Smooth muscle cell (in vitro differentiated cells): ENCODE measurements around the gene LAMTOR1. TPM values are rescaled to one million over a fixed set of nuclear protein-coding genes. Genes with fewer than 3 reads are reported as not detected.

Experiments used
- DNase-seq: peaks from one replicate; lab custom pipeline; 2025; ENCODE audit not compliant: unreplicated experiment; lab: John Stamatoyannopoulos, UW
- H2AFZ ChIP-seq: fragments of 200-600 bp; sonication (generic); 2 replicates; pipeline ENCODE4 v1.6.0; 2016; ENCODE audit warnings: antibody characterized with exemption, low read depth, mild to moderate bottlenecking
- H3F3A ChIP-seq: fragments of 200-600 bp; sonication (generic); 2 replicates; pipeline ENCODE4 v1.6.0; 2017; ENCODE audit warnings: antibody characterized with exemption, low read depth
- H3K27ac ChIP-seq: fragments of 200-600 bp; sonication (generic); 2 replicates; pipeline ENCODE4 v1.5.1; 2016; ENCODE audit warnings: low read depth, mild to moderate bottlenecking
- H3K27me3 ChIP-seq: fragments of 200-600 bp; sonication (generic); 2 replicates; pipeline ENCODE4 v1.6.1; 2016; ENCODE audit warnings: low read depth, mild to moderate bottlenecking
- H3K36me3 ChIP-seq: fragments of 200-600 bp; sonication (generic); 2 replicates; pipeline ENCODE4 v1.5.1; 2016; ENCODE audit warnings: low read depth
- H3K4me1 ChIP-seq: fragments of 200-600 bp; sonication (generic); 2 replicates; pipeline ENCODE4 v1.5.1; 2016; ENCODE audit warnings: low read depth
- H3K4me2 ChIP-seq: fragments of 200-600 bp; sonication (generic); 2 replicates; pipeline ENCODE4 v1.6.0; 2016; ENCODE audit warnings: mild to moderate bottlenecking
- H3K4me3 ChIP-seq: fragments of 200-600 bp; sonication (generic); 2 replicates; pipeline ENCODE4 v1.5.1; 2016; ENCODE audit warnings: mild to moderate bottlenecking
- H3K79me2 ChIP-seq: fragments of 200-600 bp; sonication (generic); 2 replicates; pipeline ENCODE4 v1.6.0; 2016; ENCODE audit warnings: low read depth, mild to moderate bottlenecking
- H3K9ac ChIP-seq: fragments of 200-600 bp; sonication (generic); 2 replicates; pipeline ENCODE4 v1.6.0; 2016; ENCODE audit warnings: low read depth
- H3K9me3 ChIP-seq: fragments of 200-600 bp; sonication (generic); replicated peaks from 2 replicates; pipeline ENCODE4 v1.5.1; 2016; ENCODE audit warnings: low read depth
- H4K20me1 ChIP-seq: fragments of 200-600 bp; sonication (generic); 2 replicates; pipeline ENCODE4 v1.6.0; 2016; ENCODE audit warnings: low read depth
- WGBS: methylation state at CpG from one replicate; pipeline ENCODE4 v1.1.7; 2016; ENCODE audit warnings: low lambda C conversion rate; 5-methylcytosine and 5-hydroxymethylcytosine counted together
- polyA plus RNA-seq: library from polyadenylated mRNA; unstranded; fragments of >200 nt; fragmentation: Nextera tagmentation; extraction: Ambion mirVana; gene quantifications from 2 replicates; pipeline ENCODE4 v1.2.1, GENCODE V29; 2016
- total RNA-seq: library from RNA; depleted of rRNA; stranded (reverse); fragments of >200 nt; gene quantifications from 2 replicates; pipeline ENCODE4 v1.2.3, GENCODE V29; 2014
- TF ChIP-seq, protein P1 (sequence below): fragments of 200-600 bp; sonication (generic); IDR thresholded peaks from 2 replicates; pipeline ENCODE4 v1.5.1; 2017; ENCODE audit warnings: borderline replicate concordance, mild to moderate bottlenecking, antibody characterized with exemption; ENCODE audit not compliant: insufficient read depth, poor library complexity, severe bottlenecking

Gene LAMTOR1
- total and polyA plus RNA-seq, 2 experiments from 2014 or later: 74.1 to 148 TPM

DNA sequence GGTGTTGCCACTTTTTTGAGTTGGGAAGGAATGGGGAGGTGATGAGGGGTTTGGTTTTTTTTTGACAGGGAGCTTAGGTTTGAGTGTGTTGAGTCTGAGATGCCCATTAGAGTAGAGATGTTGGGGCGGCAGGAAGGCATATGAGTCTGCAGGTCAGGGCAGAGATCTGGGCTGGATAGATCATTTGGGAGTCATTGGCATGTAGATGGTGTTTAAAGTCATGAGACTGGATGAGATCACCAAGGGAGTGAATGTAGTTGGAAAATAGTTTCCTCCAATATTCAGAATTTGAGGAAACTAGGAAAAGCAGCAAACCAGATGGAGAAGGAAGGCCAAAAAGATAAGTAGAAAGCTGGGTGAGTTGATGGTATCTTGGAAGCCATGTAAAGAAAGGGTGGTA, 11.5 kb upstream of the LAMTOR1 start:
- no peak overlapping the region for H3K27ac ChIP-seq

DNA sequence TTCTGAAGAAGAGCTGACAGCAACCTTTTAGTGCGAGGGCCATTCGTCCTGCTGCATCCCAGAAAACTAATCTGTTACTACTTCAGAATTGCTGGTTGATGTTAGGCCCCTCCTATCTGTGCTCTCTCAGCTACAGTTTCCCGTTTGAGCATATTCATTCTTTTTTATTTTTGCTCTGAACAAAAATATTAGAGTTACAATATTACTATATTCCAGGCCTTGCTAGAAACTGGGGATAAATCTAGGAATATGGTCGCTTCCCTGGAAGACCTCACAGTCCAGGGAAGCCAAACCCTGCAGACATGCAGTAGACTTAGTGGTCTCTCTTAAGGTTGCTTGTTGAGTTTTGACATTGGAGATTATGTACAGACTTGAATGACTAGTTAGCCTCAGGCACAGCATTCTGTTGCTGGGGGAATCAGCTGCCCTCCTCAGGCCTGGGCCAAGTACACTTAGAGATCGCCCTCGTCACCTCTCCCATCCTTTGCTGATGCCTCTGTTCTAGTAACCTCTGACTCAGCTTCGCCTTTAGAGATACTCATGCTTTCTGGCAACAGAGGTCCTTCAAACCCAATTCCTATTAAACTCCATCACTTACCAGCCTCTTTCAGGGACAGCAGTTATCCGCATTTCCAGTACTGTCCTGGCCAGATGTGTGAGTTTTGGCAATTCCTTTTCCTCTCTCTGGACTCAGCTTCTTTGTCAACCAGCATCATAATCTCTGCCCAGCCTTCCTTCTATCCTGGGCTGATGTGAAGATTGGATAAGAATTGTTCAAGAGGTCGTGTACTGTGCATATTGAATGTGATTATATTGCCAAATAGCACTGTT, 10.1 kb upstream of the LAMTOR1 start:
- no peaks in the 10 kb centered on the region for H3K27me3 ChIP-seq
- no peaks in the 10 kb centered on the region for H3K9me3 ChIP-seq
- TF ChIP-seq, protein P1, sequence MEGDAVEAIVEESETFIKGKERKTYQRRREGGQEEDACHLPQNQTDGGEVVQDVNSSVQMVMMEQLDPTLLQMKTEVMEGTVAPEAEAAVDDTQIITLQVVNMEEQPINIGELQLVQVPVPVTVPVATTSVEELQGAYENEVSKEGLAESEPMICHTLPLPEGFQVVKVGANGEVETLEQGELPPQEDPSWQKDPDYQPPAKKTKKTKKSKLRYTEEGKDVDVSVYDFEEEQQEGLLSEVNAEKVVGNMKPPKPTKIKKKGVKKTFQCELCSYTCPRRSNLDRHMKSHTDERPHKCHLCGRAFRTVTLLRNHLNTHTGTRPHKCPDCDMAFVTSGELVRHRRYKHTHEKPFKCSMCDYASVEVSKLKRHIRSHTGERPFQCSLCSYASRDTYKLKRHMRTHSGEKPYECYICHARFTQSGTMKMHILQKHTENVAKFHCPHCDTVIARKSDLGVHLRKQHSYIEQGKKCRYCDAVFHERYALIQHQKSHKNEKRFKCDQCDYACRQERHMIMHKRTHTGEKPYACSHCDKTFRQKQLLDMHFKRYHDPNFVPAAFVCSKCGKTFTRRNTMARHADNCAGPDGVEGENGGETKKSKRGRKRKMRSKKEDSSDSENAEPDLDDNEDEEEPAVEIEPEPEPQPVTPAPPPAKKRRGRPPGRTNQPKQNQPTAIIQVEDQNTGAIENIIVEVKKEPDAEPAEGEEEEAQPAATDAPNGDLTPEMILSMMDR: no peak
- no peaks in the 10 kb centered on the region for H4K20me1 ChIP-seq
- peaks cover 10% of the 10 kb centered on the region for H3F3A ChIP-seq
- WGBS: 61% methylated on average over 9 of the region's 9 CpGs
- H2AFZ ChIP-seq: peak overlapping the region; percentile 70
- H3K79me2 ChIP-seq: no peaks in the 10 kb centered on the region
- H3K4me3 ChIP-seq: peak overlapping the region; percentile 52
- H3K36me3 ChIP-seq: no peaks in the 10 kb centered on the region
- no peaks in the 10 kb centered on the region for H3K4me1 ChIP-seq
- peak overlapping the region; percentile 88 for H3K9ac ChIP-seq
- H3K4me2 ChIP-seq: peak overlapping the region; percentile 80
- DNase-seq: no peak
- H3K27ac ChIP-seq: peak overlapping the region; percentile 93

More for the DNA sequence above, 11.5 kb upstream of the LAMTOR1 start:
- no peak overlapping the region for H3K4me2 ChIP-seq
- TF ChIP-seq, protein P1: no peak
- WGBS: 100% methylated on average over 1 of the region's 1 CpG
- peaks cover 10% of the 10 kb centered on the region for H3F3A ChIP-seq
- no peaks in the 10 kb centered on the region for H4K20me1 ChIP-seq
- H3K9me3 ChIP-seq: no peaks in the 10 kb centered on the region
- no peaks in the 10 kb centered on the region for H3K36me3 ChIP-seq
- no peak for DNase-seq
- H3K4me3 ChIP-seq: no peak overlapping the region
- no peaks in the 10 kb centered on the region for H3K79me2 ChIP-seq
- H3K4me1 ChIP-seq: no peaks in the 10 kb centered on the region
- H3K27me3 ChIP-seq: no peaks in the 10 kb centered on the region
- H2AFZ ChIP-seq: no peak overlapping the region
- no peak overlapping the region for H3K9ac ChIP-seq

DNA sequence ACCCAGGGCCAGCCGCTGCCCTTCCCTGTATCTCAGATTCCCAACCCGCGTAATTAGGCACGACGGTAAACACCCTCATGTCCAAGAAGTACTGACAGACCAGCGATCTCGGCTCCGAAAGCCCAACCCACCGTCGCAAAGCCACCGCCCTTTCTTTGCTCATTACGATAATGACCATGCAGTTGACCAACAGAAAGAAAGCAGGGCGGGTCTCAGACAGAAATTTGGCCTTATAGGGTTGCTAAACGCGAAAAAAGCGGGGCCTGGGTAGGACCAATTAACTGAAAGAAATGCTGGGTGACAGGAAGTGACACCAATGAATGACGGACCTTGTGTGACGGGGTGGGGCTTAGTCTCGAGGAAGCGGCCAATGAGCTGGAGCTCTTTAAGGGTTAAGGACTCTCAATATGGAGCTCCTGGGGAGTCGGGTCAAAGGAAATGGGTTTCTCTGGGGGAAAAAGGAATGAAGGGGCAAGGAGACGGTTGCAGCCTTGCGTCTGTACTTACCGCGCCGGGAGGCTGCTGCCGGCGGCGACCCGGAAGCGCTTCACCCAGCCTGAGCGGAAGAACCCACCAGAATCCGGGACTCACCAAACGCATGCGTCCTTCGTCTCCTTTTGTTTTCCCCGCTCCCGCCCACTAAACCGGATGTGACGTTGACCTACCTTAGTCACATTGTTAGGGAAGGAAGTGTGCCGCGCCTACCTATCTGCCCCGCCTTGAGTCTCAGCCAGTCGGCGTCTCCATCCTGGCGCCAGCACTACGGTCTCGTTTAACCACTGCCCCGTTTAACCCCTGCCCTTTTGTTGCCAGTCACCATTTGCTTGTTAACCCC, 9.3 kb upstream of the LAMTOR1 start, which contains the start of gene ANAPC15:
Gene ANAPC15, minus strand, starts transcription at position 553 of the 835 bp plus-strand sequence. CDS start 1,419 bp downstream, outside the sequence.
- peaks cover 10% of the 10 kb centered on the region for H3F3A ChIP-seq
- no peaks in the 10 kb centered on the region for H3K27me3 ChIP-seq
- H4K20me1 ChIP-seq: no peaks in the 10 kb centered on the region
- H3K9me3 ChIP-seq: no peaks in the 10 kb centered on the region
- peak; percentile 97 for DNase-seq
- TF ChIP-seq, protein P1: no peak
- H3K27ac ChIP-seq: peak within 1 kb of the TSS; percentile 93
- 1% methylated on average over 49 of the region's 49 CpGs for WGBS
- peak within 1 kb of the TSS; percentile 70 for H2AFZ ChIP-seq
- H3K4me2 ChIP-seq: peak within 1 kb of the TSS; percentile 80
- no peaks in the 10 kb centered on the region for H3K36me3 ChIP-seq
- peak within 1 kb of the TSS; percentile 88 for H3K9ac ChIP-seq
- H3K4me1 ChIP-seq: no peaks in the 10 kb centered on the region
- H3K4me3 ChIP-seq: peak within 1 kb of the TSS; percentile 52
- no peaks in the 10 kb centered on the region for H3K79me2 ChIP-seq
